GM12873 (cell line): ENCODE data around the gene OIP5.

Experiments
- CTCF ChIP-seq: IDR thresholded peaks from 2 replicates; pipeline ENCODE4 v1.5.1; 2012; ENCODE audit warnings: low read depth, mild to moderate bottlenecking, moderate library complexity, low read length, control low read depth; ENCODE audit not compliant: insufficient read depth; ENCODE audit errors: missing control alignments

OIP5 gene

GRCh38 chr15:41340189-41340695, 7.9 kb upstream of the OIP5 start:
- TF ChIP-seq CTCF = no peak

DNA sequence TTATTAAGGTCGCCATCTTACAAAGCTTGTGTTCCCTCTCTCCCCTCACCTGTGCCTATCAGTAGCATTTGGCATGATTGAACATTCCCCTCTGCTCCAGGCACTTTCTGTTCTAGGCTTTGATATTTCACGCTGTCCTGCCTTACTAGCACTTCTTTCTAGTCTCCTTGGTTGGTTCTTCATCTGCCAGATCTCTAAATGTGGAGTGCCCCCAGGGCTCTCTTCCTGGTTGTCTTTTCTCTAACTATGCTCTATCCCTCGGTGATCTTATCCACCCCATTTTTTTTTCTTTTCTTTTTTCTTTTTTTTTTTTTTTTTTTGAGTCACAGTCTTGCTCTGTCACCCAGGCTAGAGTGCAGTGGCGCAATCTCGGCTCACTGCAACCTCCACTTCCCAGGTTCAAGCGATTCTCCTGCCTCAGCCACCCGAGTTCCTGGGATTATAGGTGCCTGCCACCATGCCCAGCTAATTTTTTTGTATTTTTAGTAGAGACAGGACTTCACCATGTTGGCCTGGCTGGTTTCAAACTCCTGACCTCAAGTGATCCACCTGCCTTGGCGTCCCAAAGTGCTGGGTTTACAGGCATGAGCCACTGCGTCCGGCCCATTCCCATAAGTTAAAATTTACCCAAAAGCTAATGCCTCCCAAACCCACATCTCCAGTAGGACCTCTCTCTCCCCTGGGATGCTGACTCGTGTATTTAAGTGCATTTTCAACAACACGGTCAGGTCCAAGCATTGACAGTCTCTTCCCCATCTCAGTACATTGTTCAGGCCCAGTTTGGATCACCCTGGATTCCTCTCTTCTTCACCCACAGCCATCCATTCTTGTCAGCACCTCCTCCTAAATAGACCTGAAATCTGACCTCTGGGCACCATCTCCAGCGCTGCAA, 5.5 kb upstream of the OIP5 start:
- no peak for TF ChIP-seq CTCF

- no peak for TF ChIP-seq CTCF
Measured at GRCh38 chr15:41337047-41337446, 4.7 kb upstream of the OIP5 start.

- TF ChIP-seq CTCF = no peak
Measured at GRCh38 chr15:41336549-41336948, 4.2 kb upstream of the OIP5 start.

GRCh38 chr15:41334293-41335120, 2.1 kb upstream of the OIP5 start:
- no peak for TF ChIP-seq CTCF

DNA sequence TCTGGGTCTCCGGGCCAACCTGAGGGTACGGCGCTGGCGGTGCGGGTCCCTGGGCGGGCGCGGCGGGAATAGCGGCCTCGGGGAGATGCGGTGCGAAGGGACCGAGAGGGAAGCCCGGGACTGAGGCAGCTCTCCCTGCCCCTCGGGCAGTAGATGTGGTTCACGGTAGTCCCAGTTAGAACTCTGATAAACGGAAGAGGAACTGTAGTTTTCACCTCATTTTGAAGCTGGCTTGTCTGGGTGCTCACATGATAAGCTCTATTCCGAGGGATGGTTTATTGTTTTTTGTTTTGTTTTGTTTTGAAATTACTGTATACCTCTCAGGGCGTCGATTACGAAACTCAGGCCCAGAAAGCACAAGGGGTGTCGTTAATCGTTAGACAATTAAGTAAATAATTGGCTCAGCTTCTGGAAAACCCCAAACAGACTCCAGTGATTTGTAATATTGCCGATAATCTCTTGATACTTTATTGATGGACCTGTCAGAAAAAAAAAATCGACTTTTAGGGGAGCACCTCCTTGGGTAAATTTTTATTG, 703 bp upstream of the OIP5 start:
- TF ChIP-seq CTCF = no peak

DNA sequence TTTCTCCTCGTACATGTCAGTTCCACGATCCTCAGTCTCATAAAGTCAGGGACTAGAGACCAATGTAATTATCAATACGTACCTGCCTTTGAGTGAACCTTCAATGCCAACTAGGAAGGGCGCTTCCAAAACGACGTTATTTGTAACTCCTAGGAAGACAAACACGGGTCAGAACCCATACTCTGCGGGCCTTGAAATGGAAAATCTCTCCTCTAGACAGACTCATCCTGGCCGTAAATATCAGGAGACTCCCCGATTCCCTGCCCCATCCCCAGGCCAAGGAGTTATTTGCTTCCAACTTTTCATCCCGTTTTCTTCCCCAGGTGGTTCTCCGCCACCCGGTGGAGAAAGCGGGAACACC, 578 bp downstream of the OIP5 start:
- peak; percentile 56 for TF ChIP-seq CTCF
